HL-60 (cell line): ENCODE measurements around the gene BCL11B.

Experiments
- DNase-seq, 2 experiments: peaks; one replicate each; pipeline ENCODE4 v3.0.0-alpha.2; 2010 to 2020; ENCODE audit warnings: low read depth in 1 of 2, low spot score in 1 of 2
- H3K27ac ChIP-seq: fragments of 250-450 bp; sonication (Bioruptor Pico); replicated peaks from 2 replicates; pipeline ENCODE4 v1.5.1; 2020; ENCODE audit warnings: mild to moderate bottlenecking, moderate library complexity
- H3K27me3 ChIP-seq: fragments of 250-450 bp; sonication (Bioruptor Pico); 2 replicates; pipeline ENCODE4 v1.5.1; 2021; ENCODE audit warnings: mild to moderate bottlenecking, moderate library complexity; ENCODE audit not compliant: insufficient read depth, poor library complexity, severe bottlenecking
- H3K4me3 ChIP-seq: replicated peaks from 2 replicates; pipeline ENCODE4 v1.5.1; 2011; ENCODE audit warnings: mild to moderate bottlenecking, control low read depth, low read length; ENCODE audit not compliant: insufficient read depth
- CTCF ChIP-seq: IDR thresholded peaks from one replicate; pipeline ENCODE4 v1.5.1; 2011; ENCODE audit warnings: low read length, control low read depth, inconsistent platforms; ENCODE audit not compliant: insufficient read depth
- GABPA ChIP-seq: IDR thresholded peaks from 2 replicates; pipeline ENCODE4 v1.6.1; 2012; ENCODE audit warnings: low read depth
- POLR2AphosphoS5 ChIP-seq: IDR thresholded peaks from 2 replicates; pipeline ENCODE4 v1.6.1; 2012; ENCODE audit warnings: low read depth
- REST ChIP-seq: IDR thresholded peaks from 2 replicates; pipeline ENCODE4 v1.6.1; 2012; ENCODE audit warnings: low read depth; ENCODE audit not compliant: insufficient replicate concordance
- SPI1 ChIP-seq: IDR thresholded peaks from 2 replicates; pipeline ENCODE4 v1.6.1; 2012; ENCODE audit warnings: low read depth, mild to moderate bottlenecking, borderline replicate concordance

BCL11B gene

GRCh38 chr14:99192830-99193229, 79.2 kb downstream of the BCL11B start:
- TF ChIP-seq REST (no peak), SPI1 (no peak), GABPA (no peak), POLR2AphosphoS5 (no peak), CTCF (no peak)
- Histone ChIP-seq H3K27me3 (no peaks in the 10 kb centered on the region), H3K27ac (no peak overlapping the region), H3K4me3 (no peak overlapping the region)
- no peak for DNase-seq

- TF ChIP-seq CTCF (no peak), REST (no peak), SPI1 (no peak), GABPA (no peak), POLR2AphosphoS5 (no peak)
- DNase-seq: no peak
- Histone ChIP-seq H3K27me3 (no peaks in the 10 kb centered on the region), H3K27ac (no peak overlapping the region), H3K4me3 (no peak overlapping the region)
Measured at GRCh38 chr14:99192028-99192621, 79.9 kb downstream of the BCL11B start.

- no peak overlapping the region for H3K27ac ChIP-seq
- H3K4me3 ChIP-seq: no peak overlapping the region
- no peak for TF ChIP-seq POLR2AphosphoS5
- TF ChIP-seq REST: no peak
- DNase-seq: no peak
- H3K27me3 ChIP-seq: no peaks in the 10 kb centered on the region
Measured at GRCh38 chr14:99191395-99192027, 80.5 kb downstream of the BCL11B start.
